IMR-90 (cell line): Measurements from ENCODE around the gene FICD. TPM values are rescaled to one million over a fixed set of nuclear protein-coding genes. Genes with fewer than 3 reads are reported as not detected.

ENCODE experiments used
- ATAC-seq: fragments of 200-7000 bp; cut with Tn5 transposase; 2 replicates; pipeline ENCODE4 v1.9.1; 2020; ENCODE audit warnings: low read depth, mild to moderate bottlenecking, moderate library complexity
- BruUV-seq: library from RNA; stranded (reverse); fragments of 400-500 nt; replicated peaks from 2 replicates; lab custom pipeline; 2021; lab: Mats Ljungman, UMichigan
- CTCF ChIA-PET: fragments of 300-600 bp; formaldehyde crosslinking; extraction: SDS; loops from one replicate; lab custom pipeline; 2021; ENCODE audit warnings: antibody characterized with exemption; lab: Yijun Ruan, JAX
- POLR2A ChIA-PET: fragments of 300-600 bp; sonication (Branson Sonifier 250); formaldehyde crosslinking; loops from one replicate; lab custom pipeline; 2022; ENCODE audit warnings: antibody characterized with exemption; ENCODE audit not compliant: unreplicated experiment; lab: Charles Lee
- DNase-seq: peaks from one replicate; pipeline ENCODE4 v3.0.0; 2013
- H2AFZ ChIP-seq: replicated peaks from 2 replicates; pipeline ENCODE3; 2013; ENCODE audit warnings: low read length, mild to moderate bottlenecking; ENCODE audit not compliant: poor library complexity
- H2AK5ac ChIP-seq: 2 replicates; pipeline ENCODE4 v1.6.1; 2013; ENCODE audit warnings: low read depth, low read length, inconsistent platforms
- H2AK9ac ChIP-seq: replicated peaks from 2 replicates; pipeline ENCODE3; 2013; ENCODE audit warnings: mild to moderate bottlenecking, low read depth, low read length, moderate library complexity; ENCODE audit not compliant: poor library complexity
- H2BK120ac ChIP-seq: 2 replicates; pipeline ENCODE4 v1.6.1; 2013; ENCODE audit warnings: low read depth, low read length, inconsistent platforms
- H2BK15ac ChIP-seq: 3 replicates; pipeline ENCODE4 v1.6.1; 2013; ENCODE audit warnings: low read depth, low read length, inconsistent platforms
- H2BK20ac ChIP-seq: 2 replicates; pipeline ENCODE4 v1.6.1; 2013; ENCODE audit warnings: low read depth, mild to moderate bottlenecking, inconsistent platforms, low read length, moderate library complexity
- H2BK5ac ChIP-seq: 2 replicates; pipeline ENCODE4 v1.6.1; 2013; ENCODE audit warnings: mild to moderate bottlenecking, low read depth, low read length, inconsistent platforms; ENCODE audit not compliant: poor library complexity, severe bottlenecking
- H3K14ac ChIP-seq: replicated peaks from 2 replicates; pipeline ENCODE4 v1.6.1; 2013; ENCODE audit warnings: low read depth, low read length, inconsistent platforms
- H3K18ac ChIP-seq: 2 replicates; pipeline ENCODE4 v1.6.1; 2013; ENCODE audit warnings: low read depth, low read length, control low read depth
- H3K23ac ChIP-seq: 2 replicates; pipeline ENCODE4 v1.6.1; 2013; ENCODE audit warnings: low read depth, low read length, inconsistent platforms
- H3K27ac ChIP-seq: 2 replicates; pipeline ENCODE4 v1.5.1; 2013; ENCODE audit warnings: mild to moderate bottlenecking, control low read depth, low read length; ENCODE audit not compliant: insufficient read depth
- H3K27me3 ChIP-seq: 2 replicates; pipeline ENCODE4 v1.6.1; 2013; ENCODE audit warnings: low read length; ENCODE audit not compliant: control insufficient read depth, insufficient read depth
- H3K36me3 ChIP-seq: 2 replicates; pipeline ENCODE4 v1.6.1; 2013; ENCODE audit warnings: low read length, mixed read lengths; ENCODE audit not compliant: control insufficient read depth, insufficient read depth
- H3K4ac ChIP-seq: 2 replicates; pipeline ENCODE4 v1.6.1; 2013; ENCODE audit warnings: low read depth, low read length, inconsistent platforms
- H3K4me1 ChIP-seq: 2 replicates; pipeline ENCODE4 v1.6.1; 2013; ENCODE audit warnings: low read length, mixed read lengths; ENCODE audit not compliant: control insufficient read depth, insufficient read depth
- H3K4me2 ChIP-seq: 2 replicates; pipeline ENCODE4 v1.6.1; 2013; ENCODE audit warnings: low read depth, mild to moderate bottlenecking, control low read depth, low read length, moderate library complexity
- H3K4me3 ChIP-seq: 2 replicates; pipeline ENCODE4 v1.5.1; 2013; ENCODE audit warnings: low read depth, mild to moderate bottlenecking, control low read depth, low read length, moderate library complexity; ENCODE audit not compliant: insufficient read depth
- H3K56ac ChIP-seq: 2 replicates; pipeline ENCODE4 v1.6.1; 2013; ENCODE audit warnings: low read length, inconsistent platforms; ENCODE audit not compliant: insufficient read depth; ENCODE audit errors: extremely low read depth
- H3K79me1 ChIP-seq, 2 experiments: 2 replicates each; pipeline ENCODE4 v1.6.1; 2013; ENCODE audit warnings: low read length in 2 of 2, inconsistent platforms in 1 of 2, low read depth in 1 of 2
- H3K9ac ChIP-seq: 2 replicates; pipeline ENCODE4 v1.6.1; 2013; ENCODE audit warnings: low read depth, low read length, control low read depth
- H3K9me1 ChIP-seq: 2 replicates; pipeline ENCODE4 v1.6.1; 2013; ENCODE audit warnings: low read length, inconsistent platforms; ENCODE audit not compliant: insufficient read depth
- H3K9me3 ChIP-seq: 2 replicates; pipeline ENCODE4 v1.6.1; 2013; ENCODE audit warnings: low read length; ENCODE audit not compliant: control insufficient read depth, insufficient read depth
- H4K20me1 ChIP-seq: 2 replicates; pipeline ENCODE4 v1.6.1; 2013; ENCODE audit warnings: low read length, inconsistent platforms; ENCODE audit not compliant: insufficient read depth
- H4K5ac ChIP-seq: 2 replicates; pipeline ENCODE4 v1.6.1; 2013; ENCODE audit warnings: mild to moderate bottlenecking, low read depth, low read length, control low read depth
- H4K8ac ChIP-seq, 2 experiments: 2 replicates each; pipeline ENCODE4 v1.6.1; 2013; ENCODE audit warnings: low read depth in 2 of 2, low read length in 2 of 2, control low read depth in 1 of 2, inconsistent platforms in 1 of 2
- H4K91ac ChIP-seq: 2 replicates; pipeline ENCODE4 v1.6.1; 2013; ENCODE audit warnings: low read depth, low read length, inconsistent platforms; ENCODE audit not compliant: insufficient read depth
- CEBPB ChIP-seq: IDR thresholded peaks from 2 replicates; pipeline ENCODE4 v1.6.1; 2012; ENCODE audit warnings: low read depth, low read length, improper control_type of control experiment
- CTCF ChIP-seq: conservative IDR thresholded peaks from 2 replicates; pipeline ENCODE4 v1.5.1; 2012; ENCODE audit warnings: mild to moderate bottlenecking, low read depth, low read length, improper control_type of control experiment
- ELK1 ChIP-seq: fragments of 150-350 bp; IDR thresholded peaks from 2 replicates; pipeline ENCODE4 v1.6.1; 2016; ENCODE audit warnings: low read depth, mild to moderate bottlenecking, low read length, moderate library complexity, borderline replicate concordance
- FOS ChIP-seq: fragments of 150-350 bp; IDR thresholded peaks from 2 replicates; pipeline ENCODE4 v1.6.1; 2016; ENCODE audit warnings: low read depth, low read length
- MAFK ChIP-seq: IDR thresholded peaks from 2 replicates; pipeline ENCODE4 v1.6.1; 2012; ENCODE audit warnings: low read depth, low read length, improper control_type of control experiment
- MAZ ChIP-seq: IDR thresholded peaks from 2 replicates; pipeline ENCODE4 v1.6.1; 2012; ENCODE audit warnings: low read depth, mild to moderate bottlenecking, low read length, improper control_type of control experiment, moderate library complexity, borderline replicate concordance
- MXI1 ChIP-seq: IDR thresholded peaks from 2 replicates; pipeline ENCODE4 v1.6.1; 2012; ENCODE audit warnings: low read depth, mild to moderate bottlenecking, low read length, moderate library complexity, borderline replicate concordance
- POLR2A ChIP-seq: IDR thresholded peaks from 2 replicates; pipeline ENCODE4 v1.6.1; 2012; ENCODE audit warnings: mild to moderate bottlenecking, low read depth, low read length
- RCOR1 ChIP-seq: IDR thresholded peaks from 2 replicates; pipeline ENCODE4 v1.6.1; 2012; ENCODE audit warnings: mild to moderate bottlenecking, low read length, improper control_type of control experiment; ENCODE audit not compliant: insufficient replicate concordance
- RFX5 ChIP-seq: IDR thresholded peaks from 2 replicates; pipeline ENCODE4 v1.8.0; 2012; ENCODE audit warnings: low read depth, mild to moderate bottlenecking, low read length, moderate library complexity
- SMC3 ChIP-seq: fragments of 150-350 bp; IDR thresholded peaks from 2 replicates; pipeline ENCODE4 v1.6.1; 2016; ENCODE audit warnings: low read depth, mild to moderate bottlenecking, antibody characterized with exemption, low read length, moderate library complexity
- WGBS, 2 experiments: methylation state at CpG; one replicate each; pipeline versions ENCODE4 v1.1.5 to v1.1.7; 2013; ENCODE audit warnings: missing lambda C conversion rate in 2 of 2; ENCODE audit not compliant: insufficient read length in 1 of 2; ENCODE audit errors: extremely low coverage in 2 of 2; 5-methylcytosine and 5-hydroxymethylcytosine counted together
- dilution Hi-C: fragments of 300-500 bp; cut with HindIII; formaldehyde crosslinking; loops from one replicate; pipeline ENCODE4 v1.14.3; 2018; ENCODE audit warnings: low sequenced_read_pairs; ENCODE audit not compliant: unreplicated experiment
- in situ Hi-C: fragments of 300-500 bp; cut with MboI; formaldehyde crosslinking; loops from 3 replicates; pipeline ENCODE4 v1.14.3; 2019; ENCODE audit warnings: low sequenced_read_pairs, inconsistent platforms, mixed read lengths
- intact Hi-C: fragments of 100-400 bp; cut with micrococcal nuclease; formaldehyde crosslinking; loops from 2 replicates; pipeline ENCODE4 v1.10.0; 2022
- polyA plus RNA-seq, 3 experiments: library from polyadenylated mRNA; depleted of rRNA; stranded (reverse); fragments of >200 nt; gene quantifications; 2 replicates each; pipeline ENCODE4 v1.2.3, GENCODE V29; 2012; ENCODE audit warnings: low replicate concordance in 1 of 3
- total RNA-seq: library from RNA; depleted of rRNA; stranded (reverse); fragments of >200 nt; gene quantifications from 2 replicates; pipeline ENCODE4 v1.2.3, GENCODE V29; 2012
- TF ChIP-seq, protein P1 (sequence below): fragments of 150-350 bp; IDR thresholded peaks from 2 replicates; pipeline ENCODE4 v1.6.1; 2017; ENCODE audit warnings: mild to moderate bottlenecking, antibody characterized with exemption, low read length, low read depth

FICD gene
- total and polyA plus RNA-seq, 2 of the 4 experiments (the other 2 are of a cell fraction): 4.0 to 11.3 TPM

- Histone ChIP-seq H3K27ac (no peak overlapping the region), H3K14ac (no peak overlapping the region), H2BK120ac (no peak overlapping the region), H3K36me3 (no peaks in the 10 kb centered on the region), H3K4me2 (no peak overlapping the region), H3K4me3 (no peak overlapping the region), H4K91ac (no peak overlapping the region), H3K18ac (no peak overlapping the region), H2BK5ac (no peak overlapping the region), H3K9ac (no peak overlapping the region), H2BK20ac (no peak overlapping the region), H4K20me1 (no peaks in the 10 kb centered on the region), H3K9me1 (no peaks in the 10 kb centered on the region), H2AK5ac (no peak overlapping the region), H3K56ac (no peak overlapping the region), H2BK15ac (no peak overlapping the region), H3K4ac (no peak overlapping the region), H3K27me3 (no peaks in the 10 kb centered on the region), H3K4me1 (no peaks in the 10 kb centered on the region), H4K5ac (no peak overlapping the region), H2AK9ac (no peak overlapping the region), H3K23ac (no peak overlapping the region), H3K9me3 (no peaks in the 10 kb centered on the region), H2AFZ (no peak overlapping the region), H3K79me1 (no peaks in the 10 kb centered on the region), H4K8ac (no peak overlapping the region)
- TF ChIP-seq, protein P1, sequence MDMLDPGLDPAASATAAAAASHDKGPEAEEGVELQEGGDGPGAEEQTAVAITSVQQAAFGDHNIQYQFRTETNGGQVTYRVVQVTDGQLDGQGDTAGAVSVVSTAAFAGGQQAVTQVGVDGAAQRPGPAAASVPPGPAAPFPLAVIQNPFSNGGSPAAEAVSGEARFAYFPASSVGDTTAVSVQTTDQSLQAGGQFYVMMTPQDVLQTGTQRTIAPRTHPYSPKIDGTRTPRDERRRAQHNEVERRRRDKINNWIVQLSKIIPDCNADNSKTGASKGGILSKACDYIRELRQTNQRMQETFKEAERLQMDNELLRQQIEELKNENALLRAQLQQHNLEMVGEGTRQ: no peak
- TF ChIP-seq RCOR1: no peak
- no peak for TF ChIP-seq RFX5
- no peak for TF ChIP-seq POLR2A
- TF ChIP-seq MAZ: no peak
- TF ChIP-seq SMC3: no peak
- no peak for TF ChIP-seq CEBPB
- no peak for TF ChIP-seq MXI1
- TF ChIP-seq MAFK: no peak
- no peak for TF ChIP-seq CTCF
- no peak for TF ChIP-seq FOS
- no peak for TF ChIP-seq ELK1
- POLR2A ChIA-PET: no interaction called here
- BruUV-seq: no TSS peak
- ATAC-seq: no peak
- CTCF ChIA-PET: no interaction called here
- intact Hi-C loops: no loop called here
- WGBS, 2 experiments: no CpG with 5 or more reads among the region's 5 CpGs
- DNase-seq: no peak
- dilution Hi-C loops: no loop called here
- in situ Hi-C loops: no loop called here
These were observed 41.5 kb upstream of the FICD start for GRCh38 chr12:108473400-108474055.
